Measurements from ENCODE around the gene SIVA1. TPM values are rescaled to one million over a fixed set of nuclear protein-coding genes. Genes with fewer than 3 reads are reported as not detected.
A peak's percentile ranks its signal among the peaks of the same experiment; 100 is the strongest.

Gene SIVA1
- total and polyA plus RNA-seq, 4 donors: 67.5 to 212 (median 128) TPM

DNA sequence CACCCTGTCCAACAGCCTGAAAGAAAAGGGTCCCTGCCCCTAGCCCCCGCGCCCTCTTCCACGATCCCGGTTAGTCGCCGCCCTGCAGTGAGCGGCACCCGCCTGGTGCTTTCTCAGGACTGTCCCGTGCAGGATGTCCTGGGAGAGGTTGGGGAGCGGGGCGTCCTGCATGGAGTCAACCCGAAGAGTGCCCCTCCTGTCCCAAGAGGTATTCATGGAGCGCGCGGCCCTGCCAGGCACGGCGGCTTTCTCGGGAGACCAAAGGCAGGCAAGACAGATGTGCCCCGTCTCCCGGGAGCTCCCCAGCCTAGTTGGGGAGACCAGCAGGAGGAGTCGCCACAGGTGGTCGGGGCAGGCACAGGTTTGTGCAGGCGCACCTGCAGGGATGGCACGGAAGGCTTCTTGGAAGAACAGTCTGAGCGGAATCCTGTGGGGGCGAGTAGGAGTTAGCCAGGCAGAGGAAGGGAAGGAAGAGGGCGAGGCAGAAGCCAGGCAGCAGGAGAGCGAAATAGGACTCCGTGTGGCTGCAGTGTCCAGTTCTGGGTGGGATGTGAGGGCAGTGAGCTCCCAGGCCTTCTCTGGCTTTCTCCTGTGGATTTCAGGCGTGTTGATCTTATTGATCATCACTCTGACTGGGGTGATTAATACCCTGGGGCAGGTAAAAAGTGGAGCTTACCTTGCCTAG lies 723 bp downstream of the SIVA1 start:
- Histone ChIP-seq H3K4me3 (peak overlapping the region; percentile 97), H3K9ac (ENCODE audit: insufficient read depth in 1 of 2, low read length in 2 of 2) (peak overlapping the region; percentile 57 to 86), H3K27me3 (ENCODE audit: control insufficient read depth in 3 of 3, insufficient read depth in 3 of 3, low read length in 2 of 3) (no peaks in the 10 kb centered on the region), H3K27ac (ENCODE audit: low read depth in 1 of 2, low read length in 1 of 2) (peak overlapping the region; percentile 82 to 97), H3K9me3 (ENCODE audit: control insufficient read depth in 4 of 4, insufficient read depth in 3 of 4, low read length in 3 of 4) (no peaks in the 10 kb centered on the region), H3K4me1 (ENCODE audit: control insufficient read depth in 5 of 5, insufficient read depth in 5 of 5, low read length in 5 of 5) (peaks cover 0 to 32% (median 11%) of the 10 kb centered on the region in 5 donors), H3K36me3 (ENCODE audit: control insufficient read depth in 4 of 4, insufficient read depth in 4 of 4, low read length in 4 of 4) (peaks cover 0 to 31% (median 22%) of the 10 kb centered on the region in 4 donors)
- TF ChIP-seq, protein P1, sequence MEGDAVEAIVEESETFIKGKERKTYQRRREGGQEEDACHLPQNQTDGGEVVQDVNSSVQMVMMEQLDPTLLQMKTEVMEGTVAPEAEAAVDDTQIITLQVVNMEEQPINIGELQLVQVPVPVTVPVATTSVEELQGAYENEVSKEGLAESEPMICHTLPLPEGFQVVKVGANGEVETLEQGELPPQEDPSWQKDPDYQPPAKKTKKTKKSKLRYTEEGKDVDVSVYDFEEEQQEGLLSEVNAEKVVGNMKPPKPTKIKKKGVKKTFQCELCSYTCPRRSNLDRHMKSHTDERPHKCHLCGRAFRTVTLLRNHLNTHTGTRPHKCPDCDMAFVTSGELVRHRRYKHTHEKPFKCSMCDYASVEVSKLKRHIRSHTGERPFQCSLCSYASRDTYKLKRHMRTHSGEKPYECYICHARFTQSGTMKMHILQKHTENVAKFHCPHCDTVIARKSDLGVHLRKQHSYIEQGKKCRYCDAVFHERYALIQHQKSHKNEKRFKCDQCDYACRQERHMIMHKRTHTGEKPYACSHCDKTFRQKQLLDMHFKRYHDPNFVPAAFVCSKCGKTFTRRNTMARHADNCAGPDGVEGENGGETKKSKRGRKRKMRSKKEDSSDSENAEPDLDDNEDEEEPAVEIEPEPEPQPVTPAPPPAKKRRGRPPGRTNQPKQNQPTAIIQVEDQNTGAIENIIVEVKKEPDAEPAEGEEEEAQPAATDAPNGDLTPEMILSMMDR (IDR thresholded peaks at IDR 0.05; ENCODE audit: control extremely low read depth, extremely low read depth): no peak
- ATAC-seq (ENCODE audit: insufficient read depth, low FRiP score) (no peak), DNase-seq (no peak)
- 1 to 2% methylated on average over 30 of the region's 30 CpGs for WGBS, 2 donors

DNA sequence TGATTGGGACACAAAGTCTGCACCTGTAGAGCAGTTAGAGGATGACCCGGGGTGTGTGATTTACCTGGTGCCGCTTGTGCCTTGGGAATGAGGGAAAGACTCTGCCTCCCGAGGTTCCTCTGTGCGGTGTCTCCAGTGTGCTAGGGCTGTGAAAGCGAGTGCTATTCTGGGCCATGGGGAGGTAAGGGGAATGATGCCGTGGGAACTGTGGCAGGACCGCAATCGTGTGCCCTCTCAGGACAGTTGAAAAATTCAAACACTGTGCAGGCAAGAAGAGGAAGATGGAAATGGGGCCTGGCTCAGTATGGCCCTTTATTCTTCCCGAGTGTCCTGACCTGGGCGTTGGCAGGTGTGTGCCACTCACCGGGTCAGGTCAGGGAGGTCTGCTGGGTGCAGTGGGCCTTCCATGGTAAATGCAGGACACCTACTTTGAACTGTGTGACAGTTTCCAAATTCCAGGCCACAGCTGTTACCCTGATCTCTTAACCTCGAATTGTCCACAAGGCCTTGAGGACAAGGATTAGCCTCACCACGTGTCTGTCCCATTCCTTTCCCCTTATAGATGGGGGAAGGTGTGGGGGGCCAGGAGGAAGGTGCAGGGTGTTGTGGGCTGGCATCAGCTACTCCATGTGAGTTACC lies 1.4 kb downstream of the SIVA1 start:
- H3K4me1 ChIP-seq (ENCODE audit: control insufficient read depth in 5 of 5, insufficient read depth in 5 of 5, low read length in 5 of 5): peaks cover 0 to 25% (median 9%) of the 10 kb centered on the region in 5 donors
- H3K27ac ChIP-seq (ENCODE audit: low read depth in 1 of 2, low read length in 1 of 2): peak overlapping the region in 1 of 2 donors; percentile 97
- peaks cover 0 to 38% (median 24%) of the 10 kb centered on the region in 4 donors for H3K36me3 ChIP-seq (ENCODE audit: control insufficient read depth in 4 of 4, insufficient read depth in 4 of 4, low read length in 4 of 4)
- no peaks in the 10 kb centered on the region for H3K9me3 ChIP-seq (ENCODE audit: control insufficient read depth in 4 of 4, insufficient read depth in 3 of 4, low read length in 3 of 4)
- ATAC-seq (ENCODE audit: insufficient read depth, low FRiP score) (no peak), DNase-seq (no peak)
- H3K9ac ChIP-seq (ENCODE audit: insufficient read depth in 1 of 2, low read length in 2 of 2): peak overlapping the region; percentile 14 to 86
- 57 to 59% methylated on average over 13 of the region's 13 CpGs for WGBS, 2 donors
- H3K4me3 ChIP-seq: no peak overlapping the region
- TF ChIP-seq, protein P1 (IDR thresholded peaks at IDR 0.05; ENCODE audit: control extremely low read depth, extremely low read depth): no peak
- H3K27me3 ChIP-seq (ENCODE audit: control insufficient read depth in 3 of 3, insufficient read depth in 3 of 3, low read length in 2 of 3): no peaks in the 10 kb centered on the region

DNA sequence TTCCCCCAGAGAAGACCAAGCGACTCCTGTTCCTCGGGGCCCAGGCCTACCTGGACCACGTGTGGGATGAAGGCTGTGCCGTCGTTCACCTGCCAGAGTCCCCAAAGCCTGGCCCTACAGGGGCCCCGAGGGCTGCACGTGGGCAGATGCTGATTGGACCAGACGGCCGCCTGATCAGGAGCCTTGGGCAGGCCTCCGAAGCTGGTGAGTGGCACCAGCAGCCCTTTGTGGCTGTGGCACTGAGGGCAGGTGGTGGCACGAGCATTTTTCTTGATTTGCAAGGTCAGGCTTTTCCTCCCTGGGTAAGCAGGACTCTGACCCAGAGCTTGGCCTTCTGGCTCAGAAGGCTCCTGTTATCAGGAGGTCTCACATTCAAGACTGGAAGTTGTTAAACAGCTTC lies 2.7 kb downstream of the SIVA1 start:
- H3K27me3 ChIP-seq (ENCODE audit: control insufficient read depth in 3 of 3, insufficient read depth in 3 of 3, low read length in 2 of 3): no peaks in the 10 kb centered on the region
- H3K4me3 ChIP-seq: no peak overlapping the region
- H3K36me3 ChIP-seq (ENCODE audit: control insufficient read depth in 4 of 4, insufficient read depth in 4 of 4, low read length in 4 of 4): peaks cover 0 to 47% (median 27%) of the 10 kb centered on the region in 4 donors
- no peak overlapping the region for H3K9ac ChIP-seq (ENCODE audit: insufficient read depth in 1 of 2, low read length in 2 of 2)
- H3K4me1 ChIP-seq (ENCODE audit: control insufficient read depth in 5 of 5, insufficient read depth in 5 of 5, low read length in 5 of 5): peaks cover 0 to 21% (median 9%) of the 10 kb centered on the region in 5 donors
- ATAC-seq (ENCODE audit: insufficient read depth, low FRiP score) (no peak), DNase-seq (no peak)
- no peaks in the 10 kb centered on the region for H3K9me3 ChIP-seq (ENCODE audit: control insufficient read depth in 4 of 4, insufficient read depth in 3 of 4, low read length in 3 of 4)
- no peak overlapping the region for H3K27ac ChIP-seq (ENCODE audit: low read depth in 1 of 2, low read length in 1 of 2)
- WGBS, 2 donors: 84 to 88% methylated on average over 11 of the region's 11 CpGs
- TF ChIP-seq, protein P1 (IDR thresholded peaks at IDR 0.05; ENCODE audit: control extremely low read depth, extremely low read depth): no peak
